ENCODE data around the gene OR5B21.
A peak's percentile ranks its signal among the peaks of the same experiment; 100 is the strongest.

OR5B21 gene

GRCh38 chr11:58524232-58525036, 16.5 kb upstream of the OR5B21 start:
- no CpG with 5 or more reads among the region's 7 CpGs for WGBS (ENCODE audit: extremely low coverage, insufficient coverage, insufficient read length)
- Histone ChIP-seq H4K12ac (ENCODE audit: low read depth, low read length) (no peak overlapping the region), H3K27me3 (ENCODE audit: insufficient read depth, low read length) (no peaks in the 10 kb centered on the region), H3K4ac (ENCODE audit: low read depth, low read length) (no peak overlapping the region), H3K4me3 (ENCODE audit: low read depth, low read length) (no peak overlapping the region), H3K79me2 (ENCODE audit: control insufficient read depth, insufficient read depth, low read length, poor library complexity) (no peaks in the 10 kb centered on the region), H2BK120ac (ENCODE audit: insufficient read depth, low read length, poor library complexity) (no peak overlapping the region), H3K23ac (ENCODE audit: low read length) (no peak overlapping the region), H4K91ac (ENCODE audit: low read depth, low read length) (no peak overlapping the region), H4K8ac (ENCODE audit: low read depth, low read length) (no peak overlapping the region), H2AFZ (ENCODE audit: insufficient read depth, low read length, poor library complexity) (no peak overlapping the region), H3K79me1 (ENCODE audit: low read length) (no peaks in the 10 kb centered on the region), H2BK5ac (ENCODE audit: low read depth, low read length, poor library complexity) (no peak overlapping the region), H3K27ac (ENCODE audit: low read depth, low read length) (no peak overlapping the region), H3K36me3 (ENCODE audit: control insufficient read depth in 1 of 2, insufficient read depth in 2 of 2, low read length in 2 of 2) (no peaks in the 10 kb centered on the region), H3K18ac (ENCODE audit: low read length) (no peak overlapping the region), H3K9me3 (ENCODE audit: insufficient read depth, low read depth, low read length) (no peaks in the 10 kb centered on the region), H3K9ac (ENCODE audit: low read length) (no peak overlapping the region), H2BK12ac (ENCODE audit: low read length) (no peak overlapping the region), H3K4me1 (ENCODE audit: control insufficient read depth in 1 of 2, insufficient read depth in 2 of 2, low read length in 2 of 2) (no peaks in the 10 kb centered on the region), H3K4me2 (ENCODE audit: low read length) (peak overlapping the region; percentile 44), H3K14ac (ENCODE audit: low read length) (no peak overlapping the region), H2AK5ac (ENCODE audit: low read length) (no peak overlapping the region)
- DNase-seq = peak; percentile 62 to 94

GRCh38 chr11:58513747-58514367, 6.0 kb upstream of the OR5B21 start:
- Histone ChIP-seq H3K79me2 (ENCODE audit: control insufficient read depth, insufficient read depth, low read length, poor library complexity) (no peaks in the 10 kb centered on the region), H3K27ac (ENCODE audit: low read depth, low read length) (no peak overlapping the region), H3K4me1 (ENCODE audit: control insufficient read depth in 1 of 2, insufficient read depth in 2 of 2, low read length in 2 of 2) (no peaks in the 10 kb centered on the region), H3K14ac (ENCODE audit: low read length) (no peak overlapping the region), H3K4me2 (ENCODE audit: low read length) (no peak overlapping the region), H4K12ac (ENCODE audit: low read depth, low read length) (no peak overlapping the region), H4K8ac (ENCODE audit: low read depth, low read length) (no peak overlapping the region), H3K4me3 (ENCODE audit: low read depth, low read length) (no peak overlapping the region), H3K79me1 (ENCODE audit: low read length) (no peaks in the 10 kb centered on the region), H3K36me3 (ENCODE audit: control insufficient read depth in 1 of 2, insufficient read depth in 2 of 2, low read length in 2 of 2) (no peaks in the 10 kb centered on the region), H3K4ac (ENCODE audit: low read depth, low read length) (no peak overlapping the region), H3K9me3 (ENCODE audit: insufficient read depth, low read depth, low read length) (no peaks in the 10 kb centered on the region), H3K9ac (ENCODE audit: low read length) (no peak overlapping the region), H2AFZ (ENCODE audit: insufficient read depth, low read length, poor library complexity) (no peak overlapping the region), H2BK12ac (ENCODE audit: low read length) (no peak overlapping the region), H4K91ac (ENCODE audit: low read depth, low read length) (no peak overlapping the region), H2BK5ac (ENCODE audit: low read depth, low read length, poor library complexity) (no peak overlapping the region), H3K18ac (ENCODE audit: low read length) (no peak overlapping the region), H2BK120ac (ENCODE audit: insufficient read depth, low read length, poor library complexity) (no peak overlapping the region), H2AK5ac (ENCODE audit: low read length) (no peak overlapping the region), H3K23ac (ENCODE audit: low read length) (no peak overlapping the region), H3K27me3 (ENCODE audit: insufficient read depth, low read length) (no peaks in the 10 kb centered on the region)
- DNase-seq = peak; percentile 63 to 89
- WGBS (ENCODE audit: extremely low coverage, insufficient coverage, insufficient read length) = no CpG with 5 or more reads among the region's 5 CpGs

GRCh38 chr11:58511636-58512035, 3.7 kb upstream of the OR5B21 start:
- Histone ChIP-seq H3K79me1 (ENCODE audit: low read length) (no peaks in the 10 kb centered on the region), H2AFZ (ENCODE audit: insufficient read depth, low read length, poor library complexity) (no peak overlapping the region), H3K18ac (ENCODE audit: low read length) (no peak overlapping the region), H3K4me1 (ENCODE audit: control insufficient read depth in 1 of 2, insufficient read depth in 2 of 2, low read length in 2 of 2) (no peaks in the 10 kb centered on the region), H4K12ac (ENCODE audit: low read depth, low read length) (no peak overlapping the region), H2BK12ac (ENCODE audit: low read length) (no peak overlapping the region), H4K8ac (ENCODE audit: low read depth, low read length) (no peak overlapping the region), H2BK5ac (ENCODE audit: low read depth, low read length, poor library complexity) (no peak overlapping the region), H3K9ac (ENCODE audit: low read length) (no peak overlapping the region), H3K4ac (ENCODE audit: low read depth, low read length) (no peak overlapping the region), H2AK5ac (ENCODE audit: low read length) (no peak overlapping the region), H2BK120ac (ENCODE audit: insufficient read depth, low read length, poor library complexity) (no peak overlapping the region), H4K91ac (ENCODE audit: low read depth, low read length) (no peak overlapping the region), H3K27me3 (ENCODE audit: insufficient read depth, low read length) (no peaks in the 10 kb centered on the region), H3K4me3 (ENCODE audit: low read depth, low read length) (no peak overlapping the region), H3K14ac (ENCODE audit: low read length) (no peak overlapping the region), H3K9me3 (ENCODE audit: insufficient read depth, low read depth, low read length) (no peaks in the 10 kb centered on the region), H3K36me3 (ENCODE audit: control insufficient read depth in 1 of 2, insufficient read depth in 2 of 2, low read length in 2 of 2) (no peaks in the 10 kb centered on the region), H3K27ac (ENCODE audit: low read depth, low read length) (no peak overlapping the region), H3K79me2 (ENCODE audit: control insufficient read depth, insufficient read depth, low read length, poor library complexity) (no peaks in the 10 kb centered on the region), H3K4me2 (ENCODE audit: low read length) (no peak overlapping the region), H3K23ac (ENCODE audit: low read length) (no peak overlapping the region)
- DNase-seq = no peak
- no CpG with 5 or more reads among the region's 3 CpGs for WGBS (ENCODE audit: extremely low coverage, insufficient coverage, insufficient read length)

- H3K14ac ChIP-seq (ENCODE audit: low read length) = no peak overlapping the region
- no peaks in the 10 kb centered on the region for H3K27me3 ChIP-seq (ENCODE audit: insufficient read depth, low read length)
- H3K18ac ChIP-seq (ENCODE audit: low read length) = no peak overlapping the region
- H3K4ac ChIP-seq (ENCODE audit: low read depth, low read length) = no peak overlapping the region
- H3K36me3 ChIP-seq (ENCODE audit: control insufficient read depth in 1 of 2, insufficient read depth in 2 of 2, low read length in 2 of 2) = no peaks in the 10 kb centered on the region
- H2AK5ac ChIP-seq (ENCODE audit: low read length) = no peak overlapping the region
- no peak overlapping the region for H3K27ac ChIP-seq (ENCODE audit: low read depth, low read length)
- no peak overlapping the region for H3K4me2 ChIP-seq (ENCODE audit: low read length)
- no peak overlapping the region for H3K4me3 ChIP-seq (ENCODE audit: low read depth, low read length)
- H3K23ac ChIP-seq (ENCODE audit: low read length) = no peak overlapping the region
- no peaks in the 10 kb centered on the region for H3K4me1 ChIP-seq (ENCODE audit: control insufficient read depth in 1 of 2, insufficient read depth in 2 of 2, low read length in 2 of 2)
- H3K9me3 ChIP-seq (ENCODE audit: insufficient read depth, low read depth, low read length) = no peaks in the 10 kb centered on the region
- H2AFZ ChIP-seq (ENCODE audit: insufficient read depth, low read length, poor library complexity) = no peak overlapping the region
- H2BK12ac ChIP-seq (ENCODE audit: low read length) = no peak overlapping the region
- no peak for DNase-seq
- no peak overlapping the region for H3K9ac ChIP-seq (ENCODE audit: low read length)
- no peak overlapping the region for H4K91ac ChIP-seq (ENCODE audit: low read depth, low read length)
- H2BK120ac ChIP-seq (ENCODE audit: insufficient read depth, low read length, poor library complexity) = no peak overlapping the region
- WGBS (ENCODE audit: extremely low coverage, insufficient coverage, insufficient read length) = no CpG with 5 or more reads among the region's 1 CpG
- no peak overlapping the region for H4K8ac ChIP-seq (ENCODE audit: low read depth, low read length)
- H4K12ac ChIP-seq (ENCODE audit: low read depth, low read length) = no peak overlapping the region
- no peaks in the 10 kb centered on the region for H3K79me2 ChIP-seq (ENCODE audit: control insufficient read depth, insufficient read depth, low read length, poor library complexity)
- no peaks in the 10 kb centered on the region for H3K79me1 ChIP-seq (ENCODE audit: low read length)
- no peak overlapping the region for H2BK5ac ChIP-seq (ENCODE audit: low read depth, low read length, poor library complexity)
Observed at GRCh38 chr11:58509748-58510147, 1.8 kb upstream of the OR5B21 start.

Measured in trophoblast cell (in vitro differentiated cells and primary cell).